ENCODE measurements around the gene WDR35. TPM values are rescaled to one million over a fixed set of nuclear protein-coding genes. Genes with fewer than 3 reads are reported as not detected.

WDR35 gene
- total RNA-seq, 1 experiment from 2014 or later = 7.2 TPM

GRCh38 chr2:20035955-20036666 is 46.2 kb upstream of the WDR35 start:
- no TSS peak for BruUV-seq (replicated peaks)
- H3K27me3 Mint-ChIP-seq (ENCODE audit: insufficient read depth, unreplicated experiment) = no peaks in the 10 kb centered on the region
- no peak for TF ChIP-seq CTCF (IDR thresholded peaks at IDR 0.05; ENCODE audit: insufficient read depth in 1 of 2, low read depth in 1 of 2, low read length in 1 of 2, severe bottlenecking in 1 of 2, unreplicated experiment in 1 of 2)
- H3K36me3 Mint-ChIP-seq (ENCODE audit: insufficient read depth, unreplicated experiment) = peaks cover 62% of the 10 kb centered on the region
- no peak for DNase-seq
- Histone ChIP-seq H3K27me3 (replicated peaks; ENCODE audit: control insufficient read depth, insufficient read depth, low read length) (no peaks in the 10 kb centered on the region), H3K4me3 (ENCODE audit: low read depth, low read length) (no peak overlapping the region), H3K36me3 (ENCODE audit: control insufficient read depth, insufficient read depth, low read length) (peaks cover 2% of the 10 kb centered on the region; the same call in 1 of the 2 replicates), H3K4me1 (no peaks in the 10 kb centered on the region), H3K9me3 (no peaks in the 10 kb centered on the region)
- no peaks in the 10 kb centered on the region for H3K9me3 Mint-ChIP-seq (ENCODE audit: unreplicated experiment)
- CTCF ChIA-PET = no interaction called here
- H3K4me1 Mint-ChIP-seq (ENCODE audit: low read depth, unreplicated experiment) = no peaks in the 10 kb centered on the region
- H3K27ac Mint-ChIP-seq (ENCODE audit: unreplicated experiment) = no peak overlapping the region
- H3K4me3 Mint-ChIP-seq (ENCODE audit: unreplicated experiment) = no peak overlapping the region
- intact Hi-C loops (cut with micrococcal nuclease; ENCODE audit: unreplicated experiment) = no loop called here
- POLR2A ChIA-PET = no interaction called here

- Mint-ChIP-seq H3K36me3 (ENCODE audit: insufficient read depth, unreplicated experiment) (peaks cover 75% of the 10 kb centered on the region), H3K27ac (ENCODE audit: unreplicated experiment) (no peak overlapping the region), H3K27me3 (ENCODE audit: insufficient read depth, unreplicated experiment) (no peaks in the 10 kb centered on the region), H3K4me3 (ENCODE audit: unreplicated experiment) (no peak overlapping the region), H3K4me1 (ENCODE audit: low read depth, unreplicated experiment) (no peaks in the 10 kb centered on the region), H3K9me3 (ENCODE audit: unreplicated experiment) (no peaks in the 10 kb centered on the region)
- no peaks in the 10 kb centered on the region for H3K4me1 ChIP-seq
- intact Hi-C loops (cut with micrococcal nuclease; ENCODE audit: unreplicated experiment) = no loop called here
- H3K9me3 ChIP-seq = no peaks in the 10 kb centered on the region
- H3K27me3 ChIP-seq (replicated peaks; ENCODE audit: control insufficient read depth, insufficient read depth, low read length) = no peaks in the 10 kb centered on the region
- no peak for TF ChIP-seq CTCF (IDR thresholded peaks at IDR 0.05; ENCODE audit: insufficient read depth in 1 of 2, low read depth in 1 of 2, low read length in 1 of 2, severe bottlenecking in 1 of 2, unreplicated experiment in 1 of 2)
- peaks cover 2% of the 10 kb centered on the region; the same call in 1 of the 2 replicates for H3K36me3 ChIP-seq (ENCODE audit: control insufficient read depth, insufficient read depth, low read length)
- ChIA-PET POLR2A (no interaction called here), CTCF (no interaction called here)
- DNase-seq = no peak
- no TSS peak for BruUV-seq (replicated peaks)
- no peak overlapping the region for H3K4me3 ChIP-seq (ENCODE audit: low read depth, low read length)
Observed at GRCh38 chr2:20034821-20035220, 44.9 kb upstream of the WDR35 start.

- H3K27me3 Mint-ChIP-seq (ENCODE audit: insufficient read depth, unreplicated experiment) = no peaks in the 10 kb centered on the region
- Histone ChIP-seq H3K9me3 (no peaks in the 10 kb centered on the region), H3K27me3 (replicated peaks; ENCODE audit: control insufficient read depth, insufficient read depth, low read length) (no peaks in the 10 kb centered on the region), H3K4me3 (ENCODE audit: low read depth, low read length) (no peak overlapping the region), H3K4me1 (no peaks in the 10 kb centered on the region), H3K36me3 (ENCODE audit: control insufficient read depth, insufficient read depth, low read length) (peaks cover 2% of the 10 kb centered on the region; the same call in 1 of the 2 replicates)
- no peaks in the 10 kb centered on the region for H3K4me1 Mint-ChIP-seq (ENCODE audit: low read depth, unreplicated experiment)
- H3K9me3 Mint-ChIP-seq (ENCODE audit: unreplicated experiment) = no peaks in the 10 kb centered on the region
- ChIA-PET CTCF (no interaction called here), POLR2A (no interaction called here)
- peaks cover 79% of the 10 kb centered on the region for H3K36me3 Mint-ChIP-seq (ENCODE audit: insufficient read depth, unreplicated experiment)
- no TSS peak for BruUV-seq (replicated peaks)
- intact Hi-C loops (cut with micrococcal nuclease; ENCODE audit: unreplicated experiment) = no loop called here
- no peak overlapping the region for H3K4me3 Mint-ChIP-seq (ENCODE audit: unreplicated experiment)
- H3K27ac Mint-ChIP-seq (ENCODE audit: unreplicated experiment) = no peak overlapping the region
- no peak for TF ChIP-seq CTCF (IDR thresholded peaks at IDR 0.05; ENCODE audit: insufficient read depth in 1 of 2, low read depth in 1 of 2, low read length in 1 of 2, severe bottlenecking in 1 of 2, unreplicated experiment in 1 of 2)
- no peak for DNase-seq
Observed at GRCh38 chr2:20034218-20034617, 44.3 kb upstream of the WDR35 start.
